Measurements from ENCODE around the gene GPRC5D. TPM values are rescaled to one million over a fixed set of nuclear protein-coding genes. Genes with fewer than 3 reads are reported as not detected.

GPRC5D gene
- total and polyA plus RNA-seq, 8 donors: 0.69 to 1.7 (median 0.84) TPM; not detected in 2

GRCh38 chr12:12960639-12961209, 8.8 kb upstream of the GPRC5D start:
- Histone ChIP-seq H3K4me1 (no peaks in the 10 kb centered on the region), H3K27me3 (no peaks in the 10 kb centered on the region), H3K4me3 (no peak overlapping the region), H3K9me3 (no peaks in the 10 kb centered on the region), H3K36me3 (no peaks in the 10 kb centered on the region), H3K27ac (no peak overlapping the region)
- TF ChIP-seq CTCF (IDR thresholded peaks at IDR 0.05): no peak
- DNase-seq (no peak), ATAC-seq (no peak)
- intact Hi-C loops (cut with DNase I): no loop called here

- H3K4me3 ChIP-seq: no peak overlapping the region
- H3K27ac ChIP-seq: no peak overlapping the region
- H3K36me3 ChIP-seq: no peaks in the 10 kb centered on the region
- TF ChIP-seq CTCF (IDR thresholded peaks at IDR 0.05): no peak
- ATAC-seq (no peak), DNase-seq (no peak)
- intact Hi-C loops (cut with DNase I): no loop called here
- H3K9me3 ChIP-seq: no peaks in the 10 kb centered on the region
- H3K4me1 ChIP-seq: no peaks in the 10 kb centered on the region
- H3K27me3 ChIP-seq: no peaks in the 10 kb centered on the region
Measured at GRCh38 chr12:12958886-12959285, 6.9 kb upstream of the GPRC5D start.

- Histone ChIP-seq H3K36me3 (no peaks in the 10 kb centered on the region), H3K4me1 (no peaks in the 10 kb centered on the region), H3K4me3 (no peak overlapping the region), H3K27me3 (no peaks in the 10 kb centered on the region), H3K27ac (no peak overlapping the region), H3K9me3 (no peaks in the 10 kb centered on the region)
- DNase-seq (no peak), ATAC-seq (no peak)
- no peak for TF ChIP-seq CTCF (IDR thresholded peaks at IDR 0.05)
- intact Hi-C loops (cut with DNase I): no loop called here
Measured at GRCh38 chr12:12954878-12955625, 3.1 kb upstream of the GPRC5D start.

- ATAC-seq (no peak), DNase-seq (no peak)
- no peak for TF ChIP-seq CTCF (IDR thresholded peaks at IDR 0.05)
- H3K9me3 ChIP-seq: no peaks in the 10 kb centered on the region
- no peaks in the 10 kb centered on the region for H3K27me3 ChIP-seq
- H3K27ac ChIP-seq: no peak overlapping the region
- peaks cover 0 to 6% of the 10 kb centered on the region in 2 donors for H3K36me3 ChIP-seq
- intact Hi-C loops (cut with DNase I): no loop called here
- H3K4me1 ChIP-seq: no peaks in the 10 kb centered on the region
- no peak overlapping the region for H3K4me3 ChIP-seq
Measured at GRCh38 chr12:12954356-12954755, 2.4 kb upstream of the GPRC5D start.

GRCh38 chr12:12951504-12951903, 466 bp downstream of the GPRC5D start:
- intact Hi-C loops (cut with DNase I): no loop called here
- H3K27ac ChIP-seq: no peak overlapping the region
- TF ChIP-seq CTCF (IDR thresholded peaks at IDR 0.05): no peak
- DNase-seq (no peak), ATAC-seq (no peak)
- H3K4me1 ChIP-seq: no peaks in the 10 kb centered on the region
- H3K9me3 ChIP-seq: no peaks in the 10 kb centered on the region
- H3K4me3 ChIP-seq: no peak overlapping the region
- H3K36me3 ChIP-seq: peaks cover 0 to 7% of the 10 kb centered on the region in 2 donors
- no peaks in the 10 kb centered on the region for H3K27me3 ChIP-seq

All from left lung (tissue), 10 donors.